B cell (primary cell): Measurements from ENCODE around the gene RNF11.

ENCODE experiments used
- EZH2 ChIP-seq: IDR thresholded peaks from 2 replicates; pipeline ENCODE4 v1.6.1; 2012; ENCODE audit warnings: borderline replicate concordance, low read depth, mild to moderate bottlenecking, moderate library complexity, low read length; ENCODE audit not compliant: insufficient read depth, poor library complexity, severe bottlenecking
- TF ChIP-seq, protein P1 (sequence below): fragments of 200-600 bp; IDR thresholded peaks from one replicate; pipeline ENCODE4 v1.8.0; 2022; ENCODE audit warnings: antibody characterized with exemption, mild to moderate bottlenecking

DNA sequence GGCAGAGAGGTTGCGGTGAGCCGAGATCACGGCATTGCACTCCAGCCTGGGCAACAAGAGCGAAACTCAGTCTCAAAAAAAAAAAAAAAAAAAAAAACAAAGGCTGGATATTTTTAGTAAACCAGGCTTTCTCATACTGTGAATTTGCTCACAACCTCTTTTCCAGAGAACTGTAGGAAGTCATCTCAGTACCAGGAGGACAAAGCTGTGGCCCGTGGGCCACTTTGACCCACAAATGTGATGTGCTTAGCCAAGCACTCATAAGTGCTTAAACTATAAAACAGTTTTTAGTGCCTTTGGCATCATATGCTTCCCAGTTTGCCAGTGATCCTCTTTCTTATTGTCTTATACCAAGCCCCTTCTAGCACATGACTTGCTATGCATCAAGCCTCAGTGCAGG lies 46.5 kb downstream of the RNF11 start:
- TF ChIP-seq, protein P1, sequence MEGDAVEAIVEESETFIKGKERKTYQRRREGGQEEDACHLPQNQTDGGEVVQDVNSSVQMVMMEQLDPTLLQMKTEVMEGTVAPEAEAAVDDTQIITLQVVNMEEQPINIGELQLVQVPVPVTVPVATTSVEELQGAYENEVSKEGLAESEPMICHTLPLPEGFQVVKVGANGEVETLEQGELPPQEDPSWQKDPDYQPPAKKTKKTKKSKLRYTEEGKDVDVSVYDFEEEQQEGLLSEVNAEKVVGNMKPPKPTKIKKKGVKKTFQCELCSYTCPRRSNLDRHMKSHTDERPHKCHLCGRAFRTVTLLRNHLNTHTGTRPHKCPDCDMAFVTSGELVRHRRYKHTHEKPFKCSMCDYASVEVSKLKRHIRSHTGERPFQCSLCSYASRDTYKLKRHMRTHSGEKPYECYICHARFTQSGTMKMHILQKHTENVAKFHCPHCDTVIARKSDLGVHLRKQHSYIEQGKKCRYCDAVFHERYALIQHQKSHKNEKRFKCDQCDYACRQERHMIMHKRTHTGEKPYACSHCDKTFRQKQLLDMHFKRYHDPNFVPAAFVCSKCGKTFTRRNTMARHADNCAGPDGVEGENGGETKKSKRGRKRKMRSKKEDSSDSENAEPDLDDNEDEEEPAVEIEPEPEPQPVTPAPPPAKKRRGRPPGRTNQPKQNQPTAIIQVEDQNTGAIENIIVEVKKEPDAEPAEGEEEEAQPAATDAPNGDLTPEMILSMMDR, result no peak
- TF ChIP-seq EZH2, result no peak
